ENCODE data around the gene PRDM9. TPM values are rescaled to one million over a fixed set of nuclear protein-coding genes. Genes with fewer than 3 reads are reported as not detected.
"Not testable (repeated sequence)": the region's sequence is repeated elsewhere in the genome, so short reads cannot be mapped to it uniquely, and the experiment has no call there.

PRDM9 gene
- total and polyA plus RNA-seq, 2 donors (not counting 1 experiment from before 2014, with no cell fraction given): not detected

DNA sequence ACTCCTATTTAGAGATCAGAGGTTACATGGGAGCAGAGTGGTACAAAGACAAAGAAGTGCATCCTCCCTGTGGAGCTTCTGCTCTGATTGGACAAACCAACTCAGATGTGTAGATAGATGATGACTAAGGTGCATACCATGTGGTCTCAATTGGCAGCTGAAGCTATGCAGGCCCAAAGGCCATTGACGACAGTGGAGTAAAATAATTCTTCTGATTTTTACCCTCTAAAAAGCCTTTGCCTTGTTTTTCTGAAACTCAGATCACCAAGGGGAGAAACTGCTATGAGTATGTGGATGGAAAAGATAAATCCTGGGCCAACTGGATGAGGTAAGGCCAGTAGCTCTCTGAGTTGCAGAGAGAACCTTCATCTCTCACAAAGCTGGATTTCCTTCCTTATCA is 15.6 kb downstream of the PRDM9 start:
- Histone ChIP-seq H3K4me2 (ENCODE audit: extremely low read depth, insufficient read depth, low read length) (no peak overlapping the region), H3K4me1 (ENCODE audit: control insufficient read depth, extremely low read depth, insufficient read depth, low read length) (no peaks in the 10 kb centered on the region), H3K9me3 (ENCODE audit: control insufficient read depth, insufficient read depth, low read depth, low read length) (no peaks in the 10 kb centered on the region), H3K27ac (ENCODE audit: insufficient read depth, low read length) (no peak overlapping the region), H2AFZ (ENCODE audit: low read length) (no peak overlapping the region), H3K9ac (ENCODE audit: insufficient read depth, low read length) (no peak overlapping the region), H4K20me1 (ENCODE audit: control insufficient read depth, extremely low read depth, insufficient read depth, low read length) (no peaks in the 10 kb centered on the region), H3K27me3 (ENCODE audit: control insufficient read depth, insufficient read depth, low read length) (no peaks in the 10 kb centered on the region), H3K79me2 (ENCODE audit: control insufficient read depth, insufficient read depth, low read length) (no peaks in the 10 kb centered on the region), H3K4me3 (replicated peaks in 1 of 4; ENCODE audit: control extremely low read depth in 1 of 4, insufficient read depth in 1 of 4, low read depth in 3 of 4, low read length in 4 of 4) (no peak overlapping the region), H3K36me3 (ENCODE audit: control insufficient read depth, insufficient read depth, low read length) (no peaks in the 10 kb centered on the region)
- TF ChIP-seq EZH2 (IDR thresholded peaks at IDR 0.05; ENCODE audit: low read length, missing control alignments): no peak
- TF ChIP-seq, protein P1, sequence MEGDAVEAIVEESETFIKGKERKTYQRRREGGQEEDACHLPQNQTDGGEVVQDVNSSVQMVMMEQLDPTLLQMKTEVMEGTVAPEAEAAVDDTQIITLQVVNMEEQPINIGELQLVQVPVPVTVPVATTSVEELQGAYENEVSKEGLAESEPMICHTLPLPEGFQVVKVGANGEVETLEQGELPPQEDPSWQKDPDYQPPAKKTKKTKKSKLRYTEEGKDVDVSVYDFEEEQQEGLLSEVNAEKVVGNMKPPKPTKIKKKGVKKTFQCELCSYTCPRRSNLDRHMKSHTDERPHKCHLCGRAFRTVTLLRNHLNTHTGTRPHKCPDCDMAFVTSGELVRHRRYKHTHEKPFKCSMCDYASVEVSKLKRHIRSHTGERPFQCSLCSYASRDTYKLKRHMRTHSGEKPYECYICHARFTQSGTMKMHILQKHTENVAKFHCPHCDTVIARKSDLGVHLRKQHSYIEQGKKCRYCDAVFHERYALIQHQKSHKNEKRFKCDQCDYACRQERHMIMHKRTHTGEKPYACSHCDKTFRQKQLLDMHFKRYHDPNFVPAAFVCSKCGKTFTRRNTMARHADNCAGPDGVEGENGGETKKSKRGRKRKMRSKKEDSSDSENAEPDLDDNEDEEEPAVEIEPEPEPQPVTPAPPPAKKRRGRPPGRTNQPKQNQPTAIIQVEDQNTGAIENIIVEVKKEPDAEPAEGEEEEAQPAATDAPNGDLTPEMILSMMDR (conservative IDR thresholded peaks at IDR 0.05 in 1 of 2, IDR thresholded peaks at IDR 0.05 in 1 of 2; ENCODE audit: low read depth in 1 of 2, low read length in 2 of 2): no peak
- no peak for DNase-seq (ENCODE audit: low read depth in 2 of 2)

DNA sequence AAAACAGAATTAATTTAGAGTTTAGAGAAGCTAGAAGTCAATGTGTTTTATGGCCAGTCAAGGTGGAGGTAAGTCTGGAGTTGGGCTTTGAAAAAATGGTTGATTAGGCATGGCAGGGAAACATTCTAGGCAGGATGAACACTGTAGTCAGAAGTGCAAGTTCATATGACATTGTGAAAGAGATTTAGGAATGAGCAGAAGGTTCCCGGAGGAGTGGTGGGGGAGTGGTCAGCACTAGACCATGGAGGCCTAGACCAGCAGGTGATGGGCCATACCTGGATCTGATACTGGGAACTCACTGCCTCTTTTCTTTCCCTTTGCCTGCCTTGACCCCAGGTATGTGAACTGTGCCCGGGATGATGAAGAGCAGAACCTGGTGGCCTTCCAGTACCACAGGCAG is 16.6 kb downstream of the PRDM9 start:
- Histone ChIP-seq H3K4me3 (replicated peaks in 1 of 4; ENCODE audit: control extremely low read depth in 1 of 4, insufficient read depth in 1 of 4, low read depth in 3 of 4, low read length in 4 of 4) (no peak overlapping the region), H3K79me2 (ENCODE audit: control insufficient read depth, insufficient read depth, low read length) (no peaks in the 10 kb centered on the region), H3K9ac (ENCODE audit: insufficient read depth, low read length) (no peak overlapping the region), H3K36me3 (ENCODE audit: control insufficient read depth, insufficient read depth, low read length) (no peaks in the 10 kb centered on the region), H2AFZ (ENCODE audit: low read length) (no peak overlapping the region), H3K4me1 (ENCODE audit: control insufficient read depth, extremely low read depth, insufficient read depth, low read length) (no peaks in the 10 kb centered on the region), H3K4me2 (ENCODE audit: extremely low read depth, insufficient read depth, low read length) (no peak overlapping the region), H3K27me3 (ENCODE audit: control insufficient read depth, insufficient read depth, low read length) (no peaks in the 10 kb centered on the region), H3K9me3 (ENCODE audit: control insufficient read depth, insufficient read depth, low read depth, low read length) (no peaks in the 10 kb centered on the region), H3K27ac (ENCODE audit: insufficient read depth, low read length) (no peak overlapping the region), H4K20me1 (ENCODE audit: control insufficient read depth, extremely low read depth, insufficient read depth, low read length) (no peaks in the 10 kb centered on the region)
- DNase-seq (ENCODE audit: low read depth in 2 of 2): no peak
- TF ChIP-seq, protein P1 (conservative IDR thresholded peaks at IDR 0.05 in 1 of 2, IDR thresholded peaks at IDR 0.05 in 1 of 2; ENCODE audit: low read depth in 1 of 2, low read length in 2 of 2): no peak
- no peak for TF ChIP-seq EZH2 (IDR thresholded peaks at IDR 0.05; ENCODE audit: low read length, missing control alignments)

DNA sequence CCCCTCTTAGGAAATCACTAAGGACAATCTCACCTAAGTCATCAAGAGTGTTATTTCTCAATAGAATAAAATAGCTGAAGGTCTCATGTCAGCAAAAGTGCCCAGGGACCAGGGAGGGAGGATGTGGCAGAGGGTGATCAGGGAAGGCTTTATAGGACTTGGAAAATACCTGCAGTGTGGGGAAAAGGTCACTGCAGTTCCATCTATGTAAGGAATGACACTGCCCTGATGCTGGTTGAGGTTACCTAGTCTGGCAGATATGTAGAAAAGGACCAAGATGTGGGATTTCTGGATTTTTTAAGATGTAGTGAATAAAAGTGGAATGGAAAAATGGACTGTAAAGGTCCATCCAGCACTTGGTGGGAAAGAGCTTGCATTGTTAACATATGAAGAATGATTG is 18.3 kb downstream of the PRDM9 start:
- Histone ChIP-seq H4K20me1 (ENCODE audit: control insufficient read depth, extremely low read depth, insufficient read depth, low read length) (no peaks in the 10 kb centered on the region), H3K27ac (ENCODE audit: insufficient read depth, low read length) (no peak overlapping the region), H3K4me1 (ENCODE audit: control insufficient read depth, extremely low read depth, insufficient read depth, low read length) (no peaks in the 10 kb centered on the region), H3K79me2 (ENCODE audit: control insufficient read depth, insufficient read depth, low read length) (no peaks in the 10 kb centered on the region), H3K9ac (ENCODE audit: insufficient read depth, low read length) (no peak overlapping the region), H3K9me3 (ENCODE audit: control insufficient read depth, insufficient read depth, low read depth, low read length) (no peaks in the 10 kb centered on the region), H3K27me3 (ENCODE audit: control insufficient read depth, insufficient read depth, low read length) (no peaks in the 10 kb centered on the region), H3K4me2 (ENCODE audit: extremely low read depth, insufficient read depth, low read length) (no peak overlapping the region), H3K36me3 (ENCODE audit: control insufficient read depth, insufficient read depth, low read length) (no peaks in the 10 kb centered on the region), H3K4me3 (replicated peaks in 1 of 4; ENCODE audit: control extremely low read depth in 1 of 4, insufficient read depth in 1 of 4, low read depth in 3 of 4, low read length in 4 of 4) (no peak overlapping the region), H2AFZ (ENCODE audit: low read length) (no peak overlapping the region)
- no peak for TF ChIP-seq EZH2 (IDR thresholded peaks at IDR 0.05; ENCODE audit: low read length, missing control alignments)
- TF ChIP-seq, protein P1 (conservative IDR thresholded peaks at IDR 0.05 in 1 of 2, IDR thresholded peaks at IDR 0.05 in 1 of 2; ENCODE audit: low read depth in 1 of 2, low read length in 2 of 2): no peak
- DNase-seq (ENCODE audit: low read depth in 2 of 2): no peak

DNA sequence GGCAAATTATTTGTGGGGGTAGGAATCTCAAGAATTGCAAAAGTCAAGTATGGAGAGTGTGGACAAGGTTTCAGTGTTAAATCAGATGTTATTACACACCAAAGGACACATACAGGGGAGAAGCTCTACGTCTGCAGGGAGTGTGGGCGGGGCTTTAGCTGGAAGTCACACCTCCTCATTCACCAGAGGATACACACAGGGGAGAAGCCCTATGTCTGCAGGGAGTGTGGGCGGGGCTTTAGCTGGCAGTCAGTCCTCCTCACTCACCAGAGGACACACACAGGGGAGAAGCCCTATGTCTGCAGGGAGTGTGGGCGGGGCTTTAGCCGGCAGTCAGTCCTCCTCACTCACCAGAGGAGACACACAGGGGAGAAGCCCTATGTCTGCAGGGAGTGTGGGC is 19.2 kb downstream of the PRDM9 start:
- not testable (repeated sequence) for DNase-seq (ENCODE audit: low read depth in 2 of 2); H3K9me3 ChIP-seq (ENCODE audit: control insufficient read depth, insufficient read depth, low read depth, low read length); H4K20me1 ChIP-seq (ENCODE audit: control insufficient read depth, extremely low read depth, insufficient read depth, low read length); H3K27ac ChIP-seq (ENCODE audit: insufficient read depth, low read length); H3K4me2 ChIP-seq (ENCODE audit: extremely low read depth, insufficient read depth, low read length); H3K79me2 ChIP-seq (ENCODE audit: control insufficient read depth, insufficient read depth, low read length); H3K9ac ChIP-seq (ENCODE audit: insufficient read depth, low read length); H3K36me3 ChIP-seq (ENCODE audit: control insufficient read depth, insufficient read depth, low read length); H3K4me3 ChIP-seq (replicated peaks in 1 of 4; ENCODE audit: control extremely low read depth in 1 of 4, insufficient read depth in 1 of 4, low read depth in 3 of 4, low read length in 4 of 4); H3K4me1 ChIP-seq (ENCODE audit: control insufficient read depth, extremely low read depth, insufficient read depth, low read length); H2AFZ ChIP-seq (ENCODE audit: low read length); H3K27me3 ChIP-seq (ENCODE audit: control insufficient read depth, insufficient read depth, low read length)

DNA sequence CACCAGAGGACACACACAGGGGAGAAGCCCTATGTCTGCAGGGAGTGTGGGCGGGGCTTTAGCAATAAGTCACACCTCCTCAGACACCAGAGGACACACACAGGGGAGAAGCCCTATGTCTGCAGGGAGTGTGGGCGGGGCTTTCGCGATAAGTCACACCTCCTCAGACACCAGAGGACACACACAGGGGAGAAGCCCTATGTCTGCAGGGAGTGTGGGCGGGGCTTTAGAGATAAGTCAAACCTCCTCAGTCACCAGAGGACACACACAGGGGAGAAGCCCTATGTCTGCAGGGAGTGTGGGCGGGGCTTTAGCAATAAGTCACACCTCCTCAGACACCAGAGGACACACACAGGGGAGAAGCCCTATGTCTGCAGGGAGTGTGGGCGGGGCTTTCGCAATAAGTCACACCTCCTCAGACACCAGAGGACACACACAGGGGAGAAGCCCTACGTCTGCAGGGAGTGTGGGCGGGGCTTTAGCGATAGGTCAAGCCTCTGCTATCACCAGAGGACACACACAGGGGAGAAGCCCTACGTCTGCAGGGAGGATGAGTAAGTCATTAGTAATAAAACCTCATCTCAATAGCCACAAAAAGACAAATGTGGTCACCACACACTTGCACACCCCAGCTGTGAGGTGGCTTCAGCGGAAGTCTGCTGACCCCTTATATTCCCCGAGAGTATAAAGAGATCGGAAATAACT is 20.0 kb downstream of the PRDM9 start:
- not testable (repeated sequence) for H3K27ac ChIP-seq (ENCODE audit: insufficient read depth, low read length); H3K36me3 ChIP-seq (ENCODE audit: control insufficient read depth, insufficient read depth, low read length); H3K27me3 ChIP-seq (ENCODE audit: control insufficient read depth, insufficient read depth, low read length); H3K4me2 ChIP-seq (ENCODE audit: extremely low read depth, insufficient read depth, low read length); H4K20me1 ChIP-seq (ENCODE audit: control insufficient read depth, extremely low read depth, insufficient read depth, low read length); H3K4me3 ChIP-seq (replicated peaks in 1 of 4; ENCODE audit: control extremely low read depth in 1 of 4, insufficient read depth in 1 of 4, low read depth in 3 of 4, low read length in 4 of 4); H3K9me3 ChIP-seq (ENCODE audit: control insufficient read depth, insufficient read depth, low read depth, low read length); H2AFZ ChIP-seq (ENCODE audit: low read length); DNase-seq (ENCODE audit: low read depth in 2 of 2); H3K4me1 ChIP-seq (ENCODE audit: control insufficient read depth, extremely low read depth, insufficient read depth, low read length); H3K9ac ChIP-seq (ENCODE audit: insufficient read depth, low read length); H3K79me2 ChIP-seq (ENCODE audit: control insufficient read depth, insufficient read depth, low read length)
